Measurements from ENCODE around the gene SPAG9. TPM values are rescaled to one million over a fixed set of nuclear protein-coding genes. Genes with fewer than 3 reads are reported as not detected.

SPAG9 gene
- total and polyA plus RNA-seq, 3 experiments from 2014 or later: 10.5 to 43.0 (median 40.6) TPM

- POLR2A ChIA-PET: no interaction called here
- H3K36me3 Mint-ChIP-seq: peaks cover 4 to 14% (median 5%) of the 10 kb centered on the region in 3 donors
Observed at GRCh38 chr17:51071556-51071955, 49.1 kb downstream of the SPAG9 start.

GRCh38 chr17:51065466-51065865, 55.2 kb downstream of the SPAG9 start:
- DNase-seq: no peak
- H3K9me3 Mint-ChIP-seq: no peaks in the 10 kb centered on the region

More at GRCh38 chr17:51071556-51071955, 49.1 kb downstream of the SPAG9 start:
- Mint-ChIP-seq H3K27me3 (no peaks in the 10 kb centered on the region), H3K9me3 (no peaks in the 10 kb centered on the region), H3K27ac (no peak overlapping the region), H3K4me3 (no peak overlapping the region), H3K4me1 (peaks cover 24 to 38% (median 37%) of the 10 kb centered on the region in 3 donors)
- H3K27ac ChIP-seq (ENCODE audit: low read depth, low read length): no peak overlapping the region
- no peaks in the 10 kb centered on the region for H3K9me3 ChIP-seq (ENCODE audit: low read length)
- H3K4me1 ChIP-seq (ENCODE audit: insufficient read depth, low read length): peaks cover 3% of the 10 kb centered on the region
- H3K36me3 ChIP-seq (ENCODE audit: insufficient read depth, low read length): no peaks in the 10 kb centered on the region
- no peak overlapping the region for H3K4me3 ChIP-seq (ENCODE audit: low read length)
- H3K27me3 ChIP-seq (ENCODE audit: insufficient read depth, low read length, poor library complexity, severe bottlenecking): no peaks in the 10 kb centered on the region
- CTCF ChIA-PET: no interaction called here
- no peak for DNase-seq

DNA sequence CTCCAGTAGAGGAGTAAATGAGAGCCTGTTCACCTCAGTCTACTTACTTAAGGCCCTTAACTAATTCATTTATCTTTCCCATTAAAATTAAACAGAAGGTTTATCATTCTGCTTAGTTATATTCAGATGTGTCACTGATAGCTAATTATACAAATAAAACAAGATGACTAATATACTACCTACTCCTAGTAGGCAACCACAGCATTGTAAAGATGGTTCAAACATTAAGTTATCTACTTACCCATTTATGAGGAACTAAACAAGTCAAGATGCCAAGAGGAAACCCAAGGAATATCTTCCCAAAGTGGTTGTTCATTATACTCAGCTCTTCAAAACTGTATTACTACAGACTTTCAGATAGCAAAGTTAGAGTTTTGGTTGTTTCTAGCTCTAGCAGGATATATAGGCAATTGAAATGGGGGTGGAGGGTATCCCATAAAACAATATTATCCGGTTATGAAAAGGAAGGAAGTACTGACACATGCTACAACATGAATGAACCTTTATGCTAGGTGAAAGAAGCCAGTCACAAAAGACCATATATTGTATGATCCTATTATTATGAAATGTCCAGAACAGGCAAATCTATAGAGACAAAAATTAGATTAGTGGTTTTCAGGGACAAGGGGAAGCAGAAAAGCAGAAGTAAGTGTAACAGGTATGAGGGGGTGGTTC, 56.5 kb downstream of the SPAG9 start:
- Histone ChIP-seq H3K4me1 (ENCODE audit: insufficient read depth, low read length) (peaks cover 3% of the 10 kb centered on the region), H3K4me3 (ENCODE audit: low read length) (no peak overlapping the region), H3K36me3 (ENCODE audit: insufficient read depth, low read length) (no peaks in the 10 kb centered on the region), H3K27me3 (ENCODE audit: insufficient read depth, low read length, poor library complexity, severe bottlenecking) (no peaks in the 10 kb centered on the region), H3K9me3 (ENCODE audit: low read length) (no peaks in the 10 kb centered on the region), H3K27ac (ENCODE audit: low read depth, low read length) (no peak overlapping the region)
- H3K4me3 Mint-ChIP-seq: no peak overlapping the region
- no peaks in the 10 kb centered on the region for H3K9me3 Mint-ChIP-seq
- peaks cover 25 to 46% (median 45%) of the 10 kb centered on the region in 3 donors for H3K4me1 Mint-ChIP-seq
- peak overlapping the region in 1 of 8 donors; percentile 17 for H3K27ac Mint-ChIP-seq
- DNase-seq: no peak
- POLR2A ChIA-PET: no interaction called here
- H3K27me3 Mint-ChIP-seq: no peaks in the 10 kb centered on the region
- peaks cover 0 to 14% (median 6%) of the 10 kb centered on the region in 3 donors for H3K36me3 Mint-ChIP-seq
- CTCF ChIA-PET: no interaction called here

More at GRCh38 chr17:51065466-51065865, 55.2 kb downstream of the SPAG9 start:
- Mint-ChIP-seq H3K36me3 (peaks cover 0 to 16% (median 7%) of the 10 kb centered on the region in 3 donors), H3K4me3 (no peak overlapping the region), H3K27me3 (no peaks in the 10 kb centered on the region), H3K27ac (no peak overlapping the region), H3K4me1 (peaks cover 24 to 46% (median 46%) of the 10 kb centered on the region in 3 donors)
- Histone ChIP-seq H3K4me3 (ENCODE audit: low read length) (no peak overlapping the region), H3K27me3 (ENCODE audit: insufficient read depth, low read length, poor library complexity, severe bottlenecking) (no peaks in the 10 kb centered on the region), H3K4me1 (ENCODE audit: insufficient read depth, low read length) (peaks cover 3% of the 10 kb centered on the region), H3K9me3 (ENCODE audit: low read length) (no peaks in the 10 kb centered on the region), H3K36me3 (ENCODE audit: insufficient read depth, low read length) (no peaks in the 10 kb centered on the region), H3K27ac (ENCODE audit: low read depth, low read length) (no peak overlapping the region)
- ChIA-PET POLR2A (interaction anchor here (0.6 kb wide), 1 partner anchor 360 kb away, joined by 3 read pairs; no protein-coding TSS in a partner anchor), CTCF (no interaction called here)

DNA sequence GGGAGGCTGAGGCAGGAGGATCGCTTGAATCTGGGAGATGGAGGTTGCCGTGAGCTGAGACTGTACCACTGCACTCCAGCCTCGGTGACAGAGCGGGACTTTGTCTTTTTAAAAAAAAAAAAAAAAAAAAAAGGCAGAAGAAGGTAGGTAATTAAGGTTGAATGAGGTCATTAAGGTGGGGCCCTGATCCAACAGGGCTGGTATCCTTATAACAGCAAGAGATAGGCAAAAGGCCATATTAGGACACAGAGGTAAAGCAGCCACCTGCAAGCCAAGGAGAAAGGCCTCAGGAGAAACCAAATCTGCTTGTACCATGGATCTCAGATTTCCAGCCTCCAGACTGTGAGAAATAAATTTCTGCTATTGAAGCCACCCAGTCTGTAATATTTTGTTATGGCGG, 60.3 kb downstream of the SPAG9 start:
- peaks cover 0 to 9% (median 4%) of the 10 kb centered on the region in 3 donors for H3K36me3 Mint-ChIP-seq
- no peak overlapping the region for H3K4me3 Mint-ChIP-seq
- Histone ChIP-seq H3K27ac (ENCODE audit: low read depth, low read length) (no peak overlapping the region), H3K27me3 (ENCODE audit: insufficient read depth, low read length, poor library complexity, severe bottlenecking) (no peaks in the 10 kb centered on the region), H3K4me1 (ENCODE audit: insufficient read depth, low read length) (no peaks in the 10 kb centered on the region), H3K4me3 (ENCODE audit: low read length) (no peak overlapping the region), H3K9me3 (ENCODE audit: low read length) (no peaks in the 10 kb centered on the region), H3K36me3 (ENCODE audit: insufficient read depth, low read length) (no peaks in the 10 kb centered on the region)
- ChIA-PET POLR2A (no interaction called here), CTCF (interaction anchor here (1.0 to 1.4 kb wide), 2 partner anchors 93 to 112 kb away, joined by 3 read pairs; partner anchors contain the start of gene NME1)
- H3K9me3 Mint-ChIP-seq: no peaks in the 10 kb centered on the region
- no peak for DNase-seq
- H3K4me1 Mint-ChIP-seq: peaks cover 20 to 48% (median 40%) of the 10 kb centered on the region in 3 donors
- no peaks in the 10 kb centered on the region for H3K27me3 Mint-ChIP-seq
- H3K27ac Mint-ChIP-seq: no peak overlapping the region

DNA sequence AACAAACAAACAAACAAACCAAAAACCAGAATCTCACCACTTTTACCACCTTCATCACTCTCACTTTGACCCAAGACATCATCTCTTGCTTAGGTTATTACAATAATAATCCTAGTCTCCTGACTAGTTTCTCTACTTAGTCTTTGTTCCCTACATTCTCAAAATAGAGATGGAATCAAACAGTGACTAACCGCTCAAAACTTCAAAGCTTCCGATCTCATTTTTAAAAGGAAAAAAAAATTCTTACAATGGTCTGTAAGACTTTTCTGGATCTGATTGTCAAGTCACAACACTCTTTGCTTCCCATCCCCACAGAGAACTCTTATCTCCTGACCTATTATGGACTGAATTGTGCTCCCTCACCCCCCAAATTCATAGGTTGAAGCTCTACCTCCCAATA, 60.9 kb downstream of the SPAG9 start:
- ChIA-PET POLR2A (no interaction called here), CTCF (interaction anchor here (1.2 kb wide), 1 partner anchor 55 kb away, joined by 3 read pairs; no protein-coding TSS in a partner anchor)
- no peak overlapping the region for H3K4me3 Mint-ChIP-seq
- Histone ChIP-seq H3K4me1 (ENCODE audit: insufficient read depth, low read length) (no peaks in the 10 kb centered on the region), H3K27ac (ENCODE audit: low read depth, low read length) (no peak overlapping the region), H3K27me3 (ENCODE audit: insufficient read depth, low read length, poor library complexity, severe bottlenecking) (no peaks in the 10 kb centered on the region), H3K4me3 (ENCODE audit: low read length) (no peak overlapping the region), H3K36me3 (ENCODE audit: insufficient read depth, low read length) (no peaks in the 10 kb centered on the region), H3K9me3 (ENCODE audit: low read length) (no peaks in the 10 kb centered on the region)
- H3K27ac Mint-ChIP-seq: no peak overlapping the region
- no peaks in the 10 kb centered on the region for H3K27me3 Mint-ChIP-seq
- H3K36me3 Mint-ChIP-seq: peaks cover 0 to 10% (median 4%) of the 10 kb centered on the region in 3 donors
- H3K4me1 Mint-ChIP-seq: peaks cover 20 to 47% (median 40%) of the 10 kb centered on the region in 3 donors
- no peak for DNase-seq
- H3K9me3 Mint-ChIP-seq: no peaks in the 10 kb centered on the region

DNA sequence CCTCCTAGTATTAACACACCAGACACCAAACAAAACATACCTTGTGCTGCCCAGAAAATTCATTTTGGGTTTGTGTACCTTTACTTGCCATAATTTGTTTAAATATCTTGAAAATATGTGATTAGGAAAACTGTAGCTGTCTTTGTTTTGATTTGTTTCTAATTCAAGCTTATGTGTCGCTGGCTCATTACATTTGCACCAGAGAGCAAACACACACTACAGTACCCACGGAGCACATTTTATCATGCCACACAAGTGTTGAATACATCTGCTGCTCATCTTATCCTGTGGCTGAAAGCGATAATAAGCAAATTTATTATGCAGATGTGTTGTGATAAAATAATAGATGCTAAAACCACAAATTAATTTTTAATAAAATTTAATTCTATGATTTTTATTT, 63.1 kb downstream of the SPAG9 start:
- no peak overlapping the region for H3K27ac Mint-ChIP-seq
- CTCF ChIA-PET: interaction anchor here (0.9 to 2.0 kb wide), 3 partner anchors 9 to 55 kb away, joined by 3 to 5 read pairs (median 5); no protein-coding TSS in a partner anchor
- no peaks in the 10 kb centered on the region for H3K36me3 ChIP-seq (ENCODE audit: insufficient read depth, low read length)
- POLR2A ChIA-PET: interaction anchor here (0.6 kb wide), 1 partner anchor 322 kb away, joined by 3 read pairs; no protein-coding TSS in a partner anchor
- no peaks in the 10 kb centered on the region for H3K9me3 Mint-ChIP-seq
- no peaks in the 10 kb centered on the region for H3K4me1 ChIP-seq (ENCODE audit: insufficient read depth, low read length)
- H3K9me3 ChIP-seq (ENCODE audit: low read length): no peaks in the 10 kb centered on the region
- peaks cover 14 to 39% (median 31%) of the 10 kb centered on the region in 3 donors for H3K4me1 Mint-ChIP-seq
- peaks cover 0 to 5% (median 0%) of the 10 kb centered on the region in 3 donors for H3K36me3 Mint-ChIP-seq
- no peaks in the 10 kb centered on the region for H3K27me3 ChIP-seq (ENCODE audit: insufficient read depth, low read length, poor library complexity, severe bottlenecking)
- no peaks in the 10 kb centered on the region for H3K27me3 Mint-ChIP-seq
- H3K27ac ChIP-seq (ENCODE audit: low read depth, low read length): no peak overlapping the region
- DNase-seq: no peak
- H3K4me3 ChIP-seq (ENCODE audit: low read length): no peak overlapping the region
- H3K4me3 Mint-ChIP-seq: no peak overlapping the region

- H3K36me3 Mint-ChIP-seq: peaks cover 0 to 6% (median 2%) of the 10 kb centered on the region in 3 donors
- peak in 2 of 5 donors; percentile 15 to 40 for DNase-seq
- H3K9me3 Mint-ChIP-seq: no peaks in the 10 kb centered on the region
- no peak overlapping the region for H3K4me3 ChIP-seq (ENCODE audit: low read length)
- H3K27ac Mint-ChIP-seq: peak overlapping the region in 3 of 8 donors; percentile 12 to 78 (median 61)
- no peaks in the 10 kb centered on the region for H3K27me3 Mint-ChIP-seq
- H3K4me1 Mint-ChIP-seq: peaks cover 14 to 35% (median 27%) of the 10 kb centered on the region in 3 donors
- ChIA-PET CTCF (interaction anchor here (0.8 to 2.4 kb wide), 7 partner anchors 9 to 96 kb away, joined by 3 to 7 read pairs (median 5); partner anchors contain the start of gene NME1), POLR2A (interaction anchor here (0.5 to 1.0 kb wide), 2 partner anchors 62 to 63 kb away, joined by 4 to 7 read pairs; partner anchors contain the start of gene SPAG9)
- H3K27ac ChIP-seq (ENCODE audit: low read depth, low read length): no peak overlapping the region
- H3K9me3 ChIP-seq (ENCODE audit: low read length): no peaks in the 10 kb centered on the region
- no peaks in the 10 kb centered on the region for H3K4me1 ChIP-seq (ENCODE audit: insufficient read depth, low read length)
- no peak overlapping the region for H3K4me3 Mint-ChIP-seq
- no peaks in the 10 kb centered on the region for H3K27me3 ChIP-seq (ENCODE audit: insufficient read depth, low read length, poor library complexity, severe bottlenecking)
- H3K36me3 ChIP-seq (ENCODE audit: insufficient read depth, low read length): no peaks in the 10 kb centered on the region
Observed at GRCh38 chr17:51056813-51057510, 63.7 kb downstream of the SPAG9 start.

- Mint-ChIP-seq H3K27me3 (no peaks in the 10 kb centered on the region), H3K4me1 (peaks cover 14 to 31% (median 25%) of the 10 kb centered on the region in 3 donors), H3K27ac (no peak overlapping the region), H3K36me3 (peaks cover 0 to 17% (median 5%) of the 10 kb centered on the region in 3 donors), H3K9me3 (no peaks in the 10 kb centered on the region), H3K4me3 (no peak overlapping the region)
- H3K36me3 ChIP-seq (ENCODE audit: insufficient read depth, low read length): no peaks in the 10 kb centered on the region
- H3K9me3 ChIP-seq (ENCODE audit: low read length): no peaks in the 10 kb centered on the region
- H3K27me3 ChIP-seq (ENCODE audit: insufficient read depth, low read length, poor library complexity, severe bottlenecking): no peaks in the 10 kb centered on the region
- CTCF ChIA-PET: interaction anchor here (2.4 kb wide), 1 partner anchor 55 kb away, joined by 7 read pairs; no protein-coding TSS in a partner anchor
- H3K4me1 ChIP-seq (ENCODE audit: insufficient read depth, low read length): no peaks in the 10 kb centered on the region
- no peak overlapping the region for H3K27ac ChIP-seq (ENCODE audit: low read depth, low read length)
- DNase-seq: no peak
- no peak overlapping the region for H3K4me3 ChIP-seq (ENCODE audit: low read length)
- POLR2A ChIA-PET: no interaction called here
Observed at GRCh38 chr17:51054748-51055147, 65.9 kb downstream of the SPAG9 start.
